ENCODE data around the gene PDE4B.
"Not testable (repeated sequence)": the region's sequence is repeated elsewhere in the genome, so short reads cannot be mapped to it uniquely, and the experiment has no call there.

Gene PDE4B

GRCh38 chr1:65844296-65844695 is 51.6 kb downstream of the PDE4B start:
- TF ChIP-seq CTCF (IDR thresholded peaks at IDR 0.05; ENCODE audit: borderline replicate concordance, insufficient read depth, low read depth, low read length): no peak
- H3K4me3 ChIP-seq (ENCODE audit: low read depth, low read length): no peak overlapping the region

GRCh38 chr1:65844821-65845534 is 52.3 kb downstream of the PDE4B start:
- H3K4me3 ChIP-seq (ENCODE audit: low read depth, low read length): no peak overlapping the region
- TF ChIP-seq CTCF (IDR thresholded peaks at IDR 0.05; ENCODE audit: borderline replicate concordance, insufficient read depth, low read depth, low read length): no peak

- no peak for TF ChIP-seq CTCF (IDR thresholded peaks at IDR 0.05; ENCODE audit: borderline replicate concordance, insufficient read depth, low read depth, low read length)
- no peak overlapping the region for H3K4me3 ChIP-seq (ENCODE audit: low read depth, low read length)
Observed at GRCh38 chr1:65845535-65846060, 52.9 kb downstream of the PDE4B start.

- no peak for TF ChIP-seq CTCF (IDR thresholded peaks at IDR 0.05; ENCODE audit: borderline replicate concordance, insufficient read depth, low read depth, low read length)
Observed at GRCh38 chr1:65846866-65847265, 54.2 kb downstream of the PDE4B start.

GRCh38 chr1:65850281-65850680 is 57.6 kb downstream of the PDE4B start:
- H3K4me3 ChIP-seq (ENCODE audit: low read depth, low read length): no peak overlapping the region
- TF ChIP-seq CTCF (IDR thresholded peaks at IDR 0.05; ENCODE audit: borderline replicate concordance, insufficient read depth, low read depth, low read length): no peak

More at GRCh38 chr1:65846866-65847265, 54.2 kb downstream of the PDE4B start:
- H3K4me3 ChIP-seq (ENCODE audit: low read depth, low read length): no peak overlapping the region

- H3K4me3 ChIP-seq (ENCODE audit: low read depth, low read length): not testable (repeated sequence)
Observed at GRCh38 chr1:65856591-65856990, 63.9 kb downstream of the PDE4B start.

GRCh38 chr1:65866439-65866838 is 73.7 kb downstream of the PDE4B start:
- no peak overlapping the region for H3K4me3 ChIP-seq (ENCODE audit: low read depth, low read length)
- no peak for TF ChIP-seq CTCF (IDR thresholded peaks at IDR 0.05; ENCODE audit: borderline replicate concordance, insufficient read depth, low read depth, low read length)

All from GM12875 (cell line).